Right atrium auricular region (tissue), 2 donors: ENCODE measurements around the gene TMEM86A. TPM values are rescaled to one million over a fixed set of nuclear protein-coding genes. Genes with fewer than 3 reads are reported as not detected.

Source experiments
- DNase-seq: peaks from one replicate; pipeline ENCODE4 v3.0.0-alpha.2; 2019; ENCODE audit warnings: low spot score
- H3K27ac ChIP-seq, 2 donors: fragments of 200-600 bp; sonication (generic); 1 replicate in 1 of 2; 2 replicates in 1 of 2; pipeline ENCODE4 v1.5.1; 2016 to 2019
- H3K27me3 ChIP-seq, 2 donors: fragments of 200-600 bp; sonication (generic); one replicate each; pipeline versions ENCODE4 v1.5.1 to v1.6.0; 2017 to 2019
- H3K36me3 ChIP-seq: fragments of 200-600 bp; sonication (generic); one replicate; pipeline ENCODE4 v1.5.1; 2016
- H3K4me1 ChIP-seq, 2 donors: fragments of 200-600 bp; sonication (generic); one replicate each; pipeline versions ENCODE4 v1.5.1 to v1.6.0; 2017 to 2019
- H3K4me3 ChIP-seq, 2 donors: fragments of 200-600 bp; sonication (generic); 1 replicate in 1 of 2; 2 replicates in 1 of 2; pipeline ENCODE4 v1.5.1; 2017 to 2019; ENCODE audit warnings: mild to moderate bottlenecking in 1 of 2, moderate library complexity in 1 of 2
- H3K9me3 ChIP-seq, 2 donors: fragments of 200-600 bp; sonication (generic); one replicate each; pipeline ENCODE4 v1.5.1; 2019
- CTCF ChIP-seq, 2 donors: fragments of 200-600 bp; sonication (generic); IDR thresholded peaks; one replicate each; pipeline ENCODE4 v1.5.1; 2019; ENCODE audit warnings: antibody characterized with exemption in 2 of 2
- total RNA-seq, 2 donors: library from RNA; depleted of rRNA; stranded (reverse); fragments of >200 nt; gene quantifications; one replicate each; pipeline ENCODE4 v1.1.0, GENCODE V29; 2016

The TMEM86A gene
- total RNA-seq, 2 donors from 2014 or later, result 2.6 to 4.6 TPM

GRCh38 chr11:18722293-18722637 is 23.7 kb downstream of the TMEM86A start:
- H3K36me3 ChIP-seq, result no peaks in the 10 kb centered on the region
- peak; percentile 12 for TF ChIP-seq CTCF (IDR thresholded peaks at IDR 0.05)
- peaks cover 0 to 15% of the 10 kb centered on the region in 2 donors for H3K4me1 ChIP-seq
- no peaks in the 10 kb centered on the region for H3K9me3 ChIP-seq
- no peak overlapping the region for H3K4me3 ChIP-seq
- H3K27me3 ChIP-seq, result no peaks in the 10 kb centered on the region
- peak overlapping the region in 1 of 2 donors; percentile 82 for H3K27ac ChIP-seq
- DNase-seq, result no peak

- Histone ChIP-seq H3K27ac (no peak overlapping the region), H3K4me3 (no peak overlapping the region), H3K4me1 (peaks cover 0 to 21% of the 10 kb centered on the region in 2 donors), H3K27me3 (no peaks in the 10 kb centered on the region), H3K9me3 (no peaks in the 10 kb centered on the region), H3K36me3 (no peaks in the 10 kb centered on the region)
- DNase-seq, result no peak
- no peak for TF ChIP-seq CTCF (IDR thresholded peaks at IDR 0.05)
Measured at GRCh38 chr11:18723991-18724390, 25.4 kb downstream of the TMEM86A start.

- Histone ChIP-seq H3K36me3 (no peaks in the 10 kb centered on the region), H3K4me3 (no peak within 1 kb of the TSS), H3K9me3 (no peaks in the 10 kb centered on the region), H3K27ac (no peak within 1 kb of the TSS), H3K4me1 (peaks cover 0 to 14% of the 10 kb centered on the region in 2 donors), H3K27me3 (no peaks in the 10 kb centered on the region)
- no peak for DNase-seq
- no peak for TF ChIP-seq CTCF (IDR thresholded peaks at IDR 0.05)
Measured at GRCh38 chr11:18726040-18726439, 27.5 kb downstream of the TMEM86A start, which contains the start of gene IGSF22. Gene IGSF22, minus strand, starts transcription at chr11:18726188. Its CDS starts 1,952 bp downstream, at chr11:18724236.

GRCh38 chr11:18727479-18728236 is 29.1 kb downstream of the TMEM86A start:
- no peaks in the 10 kb centered on the region for H3K9me3 ChIP-seq
- no peak for DNase-seq
- H3K36me3 ChIP-seq, result no peaks in the 10 kb centered on the region
- H3K4me1 ChIP-seq, result peaks cover 0 to 6% of the 10 kb centered on the region in 2 donors
- H3K27me3 ChIP-seq, result no peaks in the 10 kb centered on the region
- TF ChIP-seq CTCF (IDR thresholded peaks at IDR 0.05), result peak; percentile 65 to 74
- H3K27ac ChIP-seq, result no peak overlapping the region
- H3K4me3 ChIP-seq, result no peak overlapping the region

GRCh38 chr11:18728658-18729057 is 30.1 kb downstream of the TMEM86A start:
- no peak for TF ChIP-seq CTCF (IDR thresholded peaks at IDR 0.05)
- Histone ChIP-seq H3K9me3 (no peaks in the 10 kb centered on the region), H3K27ac (no peak overlapping the region), H3K27me3 (no peaks in the 10 kb centered on the region), H3K36me3 (no peaks in the 10 kb centered on the region), H3K4me1 (peaks cover 0 to 6% of the 10 kb centered on the region in 2 donors), H3K4me3 (no peak overlapping the region)
- DNase-seq, result no peak

- Histone ChIP-seq H3K36me3 (no peaks in the 10 kb centered on the region), H3K27me3 (no peaks in the 10 kb centered on the region), H3K4me1 (peaks cover 0 to 6% of the 10 kb centered on the region in 2 donors), H3K27ac (no peak overlapping the region), H3K9me3 (no peaks in the 10 kb centered on the region), H3K4me3 (no peak overlapping the region)
- TF ChIP-seq CTCF (IDR thresholded peaks at IDR 0.05), result no peak
- no peak for DNase-seq
Measured at GRCh38 chr11:18729426-18729825, 30.8 kb downstream of the TMEM86A start.
